Neural progenitor cell (in vitro differentiated cells): ENCODE results near the gene MFGE8.

Source experiments
- CTCF ChIP-seq: fragments of 200-600 bp; sonication (generic); IDR thresholded peaks from 2 replicates; pipeline ENCODE4 v1.5.1; 2017; ENCODE audit warnings: antibody characterized with exemption, mild to moderate bottlenecking
- EZH2 ChIP-seq: fragments of 200-600 bp; sonication (generic); IDR thresholded peaks from 2 replicates; pipeline ENCODE4 v1.6.1; 2017; ENCODE audit warnings: antibody characterized with exemption, mild to moderate bottlenecking, moderate library complexity
- EZH2phosphoT487 ChIP-seq: fragments of 200-600 bp; sonication (generic); IDR thresholded peaks from 2 replicates; pipeline ENCODE4 v1.6.1; 2017; ENCODE audit warnings: antibody characterized with exemption

- TF ChIP-seq CTCF, result no peak
- no peak for TF ChIP-seq EZH2
- no peak for TF ChIP-seq EZH2phosphoT487
Observed at GRCh38 chr15:88890495-88890894, 22.7 kb downstream of the MFGE8 start.
